T-helper 2 cell treated with Interferon-gamma antibody and Interleukin-4, amounts not matched to agents 5 μg/mL and 100 μg/mL, for 36 hours (primary cell): Measurements from ENCODE around the gene PMVK.
"Not testable (repeated sequence)": the region's sequence is repeated elsewhere in the genome, so short reads cannot be mapped to it uniquely, and the experiment has no call there.

Experiments used
- DNase-seq: peaks from one replicate; pipeline ENCODE4 v3.0.0; 2021; ENCODE audit warnings: low spot score
- H3K27ac Mint-ChIP-seq: one replicate; pipeline ENCODE4 v1.8.0; 2021; ENCODE audit warnings: mild to moderate bottlenecking, mixed read lengths
- H3K27me3 Mint-ChIP-seq: one replicate; pipeline ENCODE4 v1.8.0; 2021; ENCODE audit warnings: low read depth, mixed read lengths
- H3K36me3 Mint-ChIP-seq: one replicate; pipeline ENCODE4 v1.8.0; 2021; ENCODE audit warnings: low read depth, mixed read lengths
- H3K4me1 Mint-ChIP-seq: one replicate; pipeline ENCODE4 v1.8.0; 2021; ENCODE audit warnings: low read depth, mixed read lengths
- H3K4me3 Mint-ChIP-seq: one replicate; pipeline ENCODE4 v1.8.0; 2022; ENCODE audit warnings: mild to moderate bottlenecking, moderate library complexity, mixed read lengths
- H3K9me3 Mint-ChIP-seq: one replicate; pipeline ENCODE4 v1.8.0; 2021; ENCODE audit warnings: mixed read lengths

PMVK gene

GRCh38 chr1:154935749-154936554, 567 bp downstream of the PMVK start:
- peaks cover 35% of the 10 kb centered on the region for H3K4me1 Mint-ChIP-seq

GRCh38 chr1:154934358-154934948, 2.1 kb downstream of the PMVK start:
- Mint-ChIP-seq H3K9me3 (no peaks in the 10 kb centered on the region), H3K36me3 (peaks cover 27% of the 10 kb centered on the region), H3K4me1 (peaks cover 23% of the 10 kb centered on the region), H3K4me3 (peak overlapping the region; percentile 36), H3K27ac (no peak overlapping the region), H3K27me3 (no peaks in the 10 kb centered on the region)
- no peak for DNase-seq

More at GRCh38 chr1:154935749-154936554, 567 bp downstream of the PMVK start:
- Mint-ChIP-seq H3K27ac (peak overlapping the region; percentile 96), H3K9me3 (no peaks in the 10 kb centered on the region), H3K27me3 (no peaks in the 10 kb centered on the region), H3K36me3 (peaks cover 23% of the 10 kb centered on the region), H3K4me3 (peak overlapping the region; percentile 85)
- no peak for DNase-seq

- no peaks in the 10 kb centered on the region for H3K27me3 Mint-ChIP-seq
- H3K4me3 Mint-ChIP-seq: no peak overlapping the region
- DNase-seq: no peak
- peaks cover 8% of the 10 kb centered on the region for H3K4me1 Mint-ChIP-seq
- no peak overlapping the region for H3K27ac Mint-ChIP-seq
- peaks cover 44% of the 10 kb centered on the region for H3K36me3 Mint-ChIP-seq
- no peaks in the 10 kb centered on the region for H3K9me3 Mint-ChIP-seq
Measured at GRCh38 chr1:154931940-154932487, 4.5 kb downstream of the PMVK start.

GRCh38 chr1:154926201-154926600, 10.3 kb downstream of the PMVK start:
- no peak overlapping the region for H3K4me3 Mint-ChIP-seq
- H3K9me3 Mint-ChIP-seq: no peaks in the 10 kb centered on the region
- H3K27ac Mint-ChIP-seq: no peak overlapping the region
- H3K27me3 Mint-ChIP-seq: no peaks in the 10 kb centered on the region
- peaks cover 48% of the 10 kb centered on the region for H3K36me3 Mint-ChIP-seq
- no peak for DNase-seq
- H3K4me1 Mint-ChIP-seq: peaks cover 10% of the 10 kb centered on the region

GRCh38 chr1:154925335-154926170, 11.0 kb downstream of the PMVK start:
- Mint-ChIP-seq H3K9me3 (no peaks in the 10 kb centered on the region), H3K4me1 (peaks cover 10% of the 10 kb centered on the region), H3K4me3 (no peak overlapping the region), H3K27ac (peak overlapping the region; percentile 29), H3K27me3 (no peaks in the 10 kb centered on the region), H3K36me3 (peaks cover 48% of the 10 kb centered on the region)
- no peak for DNase-seq

- Mint-ChIP-seq H3K4me3 (no peak overlapping the region), H3K9me3 (no peaks in the 10 kb centered on the region), H3K36me3 (peaks cover 39% of the 10 kb centered on the region), H3K4me1 (peaks cover 10% of the 10 kb centered on the region), H3K27ac (no peak overlapping the region), H3K27me3 (no peaks in the 10 kb centered on the region)
- DNase-seq: no peak
Measured at GRCh38 chr1:154923695-154924094, 12.8 kb downstream of the PMVK start.

GRCh38 chr1:154913273-154913672, 23.2 kb downstream of the PMVK start:
- peaks cover 8% of the 10 kb centered on the region for H3K36me3 Mint-ChIP-seq

GRCh38 chr1:154912755-154913154, 23.8 kb downstream of the PMVK start:
- Mint-ChIP-seq H3K27me3 (peaks cover 4% of the 10 kb centered on the region), H3K9me3 (peaks cover 6% of the 10 kb centered on the region), H3K4me3 (no peak overlapping the region), H3K4me1 (no peaks in the 10 kb centered on the region), H3K27ac (no peak overlapping the region), H3K36me3 (peaks cover 8% of the 10 kb centered on the region)
- DNase-seq: no peak

More at GRCh38 chr1:154913273-154913672, 23.2 kb downstream of the PMVK start:
- H3K4me1 Mint-ChIP-seq: no peaks in the 10 kb centered on the region
- no peak overlapping the region for H3K27ac Mint-ChIP-seq
- H3K9me3 Mint-ChIP-seq: peaks cover 6% of the 10 kb centered on the region
- H3K4me3 Mint-ChIP-seq: no peak overlapping the region
- peaks cover 4% of the 10 kb centered on the region for H3K27me3 Mint-ChIP-seq
- DNase-seq: no peak

- Mint-ChIP-seq H3K36me3 (peaks cover 7% of the 10 kb centered on the region), H3K9me3 (peaks cover 6% of the 10 kb centered on the region), H3K27me3 (peaks cover 4% of the 10 kb centered on the region), H3K4me1 (no peaks in the 10 kb centered on the region), H3K4me3 (no peak overlapping the region), H3K27ac (no peak overlapping the region)
- DNase-seq: no peak
Measured at GRCh38 chr1:154911691-154912550, 24.6 kb downstream of the PMVK start.

GRCh38 chr1:154910851-154911250, 25.7 kb downstream of the PMVK start:
- Mint-ChIP-seq H3K4me1 (no peaks in the 10 kb centered on the region), H3K27ac (no peak overlapping the region), H3K27me3 (peaks cover 4% of the 10 kb centered on the region), H3K9me3 (no peaks in the 10 kb centered on the region), H3K4me3 (no peak overlapping the region), H3K36me3 (no peaks in the 10 kb centered on the region)
- DNase-seq: no peak

- no peak overlapping the region for H3K27ac Mint-ChIP-seq
- H3K9me3 Mint-ChIP-seq: no peaks in the 10 kb centered on the region
- no peaks in the 10 kb centered on the region for H3K36me3 Mint-ChIP-seq
- peaks cover 4% of the 10 kb centered on the region for H3K27me3 Mint-ChIP-seq
- DNase-seq: no peak
- no peak overlapping the region for H3K4me3 Mint-ChIP-seq
- H3K4me1 Mint-ChIP-seq: no peaks in the 10 kb centered on the region
Measured at GRCh38 chr1:154908937-154909336, 27.6 kb downstream of the PMVK start.

GRCh38 chr1:154908129-154908528, 28.4 kb downstream of the PMVK start:
- not testable (repeated sequence) for DNase-seq, H3K36me3 Mint-ChIP-seq, H3K4me1 Mint-ChIP-seq, H3K27me3 Mint-ChIP-seq, H3K9me3 Mint-ChIP-seq, H3K27ac Mint-ChIP-seq, H3K4me3 Mint-ChIP-seq

GRCh38 chr1:154906621-154907081, 29.9 kb downstream of the PMVK start:
- Mint-ChIP-seq H3K36me3 (no peaks in the 10 kb centered on the region), H3K27me3 (peaks cover 4% of the 10 kb centered on the region), H3K27ac (no peak overlapping the region), H3K4me3 (no peak overlapping the region), H3K9me3 (no peaks in the 10 kb centered on the region), H3K4me1 (no peaks in the 10 kb centered on the region)
- DNase-seq: no peak
